C4-2B (cell line): ENCODE results near the gene TES.

Experiments used
- ZFX ChIP-seq: fragments of 450-650 bp; IDR thresholded peaks from 2 replicates; pipeline ENCODE4 v1.6.1; 2017
- TF ChIP-seq, protein P1 (sequence below): fragments of 450-650 bp; conservative IDR thresholded peaks from 2 replicates; pipeline ENCODE4 v1.5.1; 2017; ENCODE audit warnings: mild to moderate bottlenecking

GRCh38 chr7:116298055-116298454 lies 87.7 kb downstream of the TES start:
- TF ChIP-seq, protein P1, sequence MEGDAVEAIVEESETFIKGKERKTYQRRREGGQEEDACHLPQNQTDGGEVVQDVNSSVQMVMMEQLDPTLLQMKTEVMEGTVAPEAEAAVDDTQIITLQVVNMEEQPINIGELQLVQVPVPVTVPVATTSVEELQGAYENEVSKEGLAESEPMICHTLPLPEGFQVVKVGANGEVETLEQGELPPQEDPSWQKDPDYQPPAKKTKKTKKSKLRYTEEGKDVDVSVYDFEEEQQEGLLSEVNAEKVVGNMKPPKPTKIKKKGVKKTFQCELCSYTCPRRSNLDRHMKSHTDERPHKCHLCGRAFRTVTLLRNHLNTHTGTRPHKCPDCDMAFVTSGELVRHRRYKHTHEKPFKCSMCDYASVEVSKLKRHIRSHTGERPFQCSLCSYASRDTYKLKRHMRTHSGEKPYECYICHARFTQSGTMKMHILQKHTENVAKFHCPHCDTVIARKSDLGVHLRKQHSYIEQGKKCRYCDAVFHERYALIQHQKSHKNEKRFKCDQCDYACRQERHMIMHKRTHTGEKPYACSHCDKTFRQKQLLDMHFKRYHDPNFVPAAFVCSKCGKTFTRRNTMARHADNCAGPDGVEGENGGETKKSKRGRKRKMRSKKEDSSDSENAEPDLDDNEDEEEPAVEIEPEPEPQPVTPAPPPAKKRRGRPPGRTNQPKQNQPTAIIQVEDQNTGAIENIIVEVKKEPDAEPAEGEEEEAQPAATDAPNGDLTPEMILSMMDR = no peak
- no peak for TF ChIP-seq ZFX
